SK-N-SH (cell line): ENCODE data around the gene RHBDD3.

Experiments used
- CTCF ChIP-seq: fragments of 200-600 bp; sonication (generic); IDR thresholded peaks from 2 replicates; pipeline ENCODE4 v1.6.1; 2017; ENCODE audit warnings: antibody characterized with exemption, mild to moderate bottlenecking, moderate library complexity
- EP300 ChIP-seq, 2 experiments: IDR thresholded peaks; 2 replicates each; pipeline versions ENCODE4 v1.4.0 to v1.6.1; 2012; ENCODE audit warnings: borderline replicate concordance in 1 of 2, low read depth in 1 of 2, low read length in 1 of 2
- EZH2phosphoT487 ChIP-seq: fragments of 200-600 bp; sonication (generic); IDR thresholded peaks from 2 replicates; pipeline ENCODE4 v1.6.1; 2017; ENCODE audit warnings: low read depth, mixed run types, mild to moderate bottlenecking, antibody characterized with exemption, moderate library complexity, borderline replicate concordance
- FOXJ3 ChIP-seq: sonication (generic); formaldehyde crosslinking; IDR thresholded peaks from 2 replicates; pipeline ENCODE4 v1.5.1; 2020; ENCODE audit warnings: mild to moderate bottlenecking, missing genetic modification reagents
- GATA2 ChIP-seq: sonication (generic); formaldehyde crosslinking; IDR thresholded peaks from 2 replicates; pipeline ENCODE4 v1.5.0; 2020; ENCODE audit warnings: mild to moderate bottlenecking, missing genetic modification reagents
- NFIC ChIP-seq: IDR thresholded peaks from 2 replicates; pipeline ENCODE4 v1.4.0; 2012; ENCODE audit warnings: borderline replicate concordance
- NRF1 ChIP-seq: IDR thresholded peaks from 2 replicates; pipeline ENCODE4 v1.6.1; 2012; ENCODE audit warnings: low read depth, mild to moderate bottlenecking, low read length
- POLR2AphosphoS5 ChIP-seq: IDR thresholded peaks from 2 replicates; pipeline ENCODE4 v1.6.1; 2012; ENCODE audit warnings: low read depth, low read length
- RAD21 ChIP-seq: IDR thresholded peaks from 2 replicates; pipeline ENCODE4 v1.6.1; 2012; ENCODE audit warnings: mild to moderate bottlenecking, low read length
- SMC3 ChIP-seq: IDR thresholded peaks from 2 replicates; pipeline ENCODE4 v1.6.1; 2012; ENCODE audit warnings: low read depth, low read length, improper control_type of control experiment
- TAF1 ChIP-seq: IDR thresholded peaks from 2 replicates; pipeline ENCODE4 v1.6.1; 2012; ENCODE audit warnings: low read depth, mild to moderate bottlenecking, low read length, moderate library complexity, borderline replicate concordance
- YY1 ChIP-seq: IDR thresholded peaks from 2 replicates; pipeline ENCODE4 v1.4.0; 2012; ENCODE audit warnings: low read depth, mild to moderate bottlenecking
- TF ChIP-seq, protein P1 (sequence below): IDR thresholded peaks from 2 replicates; pipeline ENCODE4 v1.4.0; 2012; ENCODE audit warnings: low read depth

- TF ChIP-seq CTCF = no peak
- no peak for TF ChIP-seq EP300 (IDR thresholded peaks at IDR 0.05; ENCODE audit: borderline replicate concordance in 1 of 2, low read depth in 1 of 2, low read length in 1 of 2)
- no peak for TF ChIP-seq NFIC
- TF ChIP-seq GATA2 (CRISPR knock-in tag) = no peak
- no peak for TF ChIP-seq SMC3
- no peak for TF ChIP-seq POLR2AphosphoS5
- no peak for TF ChIP-seq TAF1
- TF ChIP-seq, protein P1, sequence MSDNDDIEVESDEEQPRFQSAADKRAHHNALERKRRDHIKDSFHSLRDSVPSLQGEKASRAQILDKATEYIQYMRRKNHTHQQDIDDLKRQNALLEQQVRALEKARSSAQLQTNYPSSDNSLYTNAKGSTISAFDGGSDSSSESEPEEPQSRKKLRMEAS = no peak
- TF ChIP-seq NRF1 = no peak
- no peak for TF ChIP-seq RAD21
- TF ChIP-seq FOXJ3 (CRISPR knock-in tag) = no peak
- no peak for TF ChIP-seq YY1
- no peak for TF ChIP-seq EZH2phosphoT487
These were observed 15.5 kb downstream of the RHBDD3 start for GRCh38 chr22:29251981-29252911.
